ENCODE data around the gene STEAP1B. TPM values are rescaled to one million over a fixed set of nuclear protein-coding genes. Genes with fewer than 3 reads are reported as not detected.

STEAP1B gene
- polyA plus RNA-seq, 3 donors = 0.16 TPM; not detected in 2

- Histone ChIP-seq H3K4me1 (ENCODE audit: control insufficient read depth in 1 of 2, insufficient read depth in 2 of 2, low read length in 2 of 2) (no peaks in the 10 kb centered on the region), H2AFZ (ENCODE audit: insufficient read depth, low read depth, low read length, poor library complexity, severe bottlenecking) (no peak overlapping the region), H3K36me3 (replicated peaks in 1 of 2; ENCODE audit: control insufficient read depth in 1 of 2, insufficient read depth in 2 of 2, low read length in 2 of 2) (no peaks in the 10 kb centered on the region), H3K9ac (ENCODE audit: insufficient read depth, low read length, poor library complexity, severe bottlenecking) (no peak overlapping the region), H3K9me3 (replicated peaks in 1 of 2; ENCODE audit: control insufficient read depth in 1 of 2, insufficient read depth in 1 of 2, low read length in 2 of 2) (no peaks in the 10 kb centered on the region), H3K4me2 (replicated peaks; ENCODE audit: extremely low read depth, low read length, poor library complexity, severe bottlenecking) (no peak overlapping the region), H4K20me1 (ENCODE audit: insufficient read depth, low read length) (no peaks in the 10 kb centered on the region), H3K4me3 (replicated peaks in 1 of 3; ENCODE audit: low read depth in 2 of 3, low read length in 3 of 3) (no peak overlapping the region), H3K27ac (ENCODE audit: low read depth in 1 of 2, low read length in 2 of 2) (no peak overlapping the region), H3K27me3 (ENCODE audit: control insufficient read depth in 2 of 2, insufficient read depth in 2 of 2, low read length in 2 of 2) (no peaks in the 10 kb centered on the region), H3K79me2 (ENCODE audit: insufficient read depth, low read length) (no peaks in the 10 kb centered on the region)
- Mint-ChIP-seq H3K27ac (no peak overlapping the region), H3K9me3 (peaks cover 0 to 2% (median 0%) of the 10 kb centered on the region in 7 donors), H3K36me3 (no peaks in the 10 kb centered on the region), H3K4me3 (no peak overlapping the region), H3K27me3 (ENCODE audit: low read depth in 3 of 3) (peaks cover 0 to 3% (median 3%) of the 10 kb centered on the region in 3 donors), H3K4me1 (no peaks in the 10 kb centered on the region)
- no peak for DNase-seq
- WGBS (ENCODE audit: insufficient coverage) = 100% methylated on average over 2 of the region's 2 CpGs
- intact Hi-C loops (cut with micrococcal nuclease) = no loop called here
- TF ChIP-seq CTCF (IDR thresholded peaks at IDR 0.05) = no peak
Observed at GRCh38 chr7:22420973-22421635, 78.9 kb downstream of the STEAP1B start.

GRCh38 chr7:22420008-22420407 is 80.0 kb downstream of the STEAP1B start:
- Histone ChIP-seq H3K9me3 (replicated peaks in 1 of 2; ENCODE audit: control insufficient read depth in 1 of 2, insufficient read depth in 1 of 2, low read length in 2 of 2) (no peaks in the 10 kb centered on the region), H3K9ac (ENCODE audit: insufficient read depth, low read length, poor library complexity, severe bottlenecking) (no peak overlapping the region), H3K4me1 (ENCODE audit: control insufficient read depth in 1 of 2, insufficient read depth in 2 of 2, low read length in 2 of 2) (no peaks in the 10 kb centered on the region), H2AFZ (ENCODE audit: insufficient read depth, low read depth, low read length, poor library complexity, severe bottlenecking) (no peak overlapping the region), H3K4me2 (replicated peaks; ENCODE audit: extremely low read depth, low read length, poor library complexity, severe bottlenecking) (no peak overlapping the region), H3K36me3 (replicated peaks in 1 of 2; ENCODE audit: control insufficient read depth in 1 of 2, insufficient read depth in 2 of 2, low read length in 2 of 2) (no peaks in the 10 kb centered on the region), H4K20me1 (ENCODE audit: insufficient read depth, low read length) (no peaks in the 10 kb centered on the region), H3K27me3 (ENCODE audit: control insufficient read depth in 2 of 2, insufficient read depth in 2 of 2, low read length in 2 of 2) (no peaks in the 10 kb centered on the region), H3K4me3 (replicated peaks in 1 of 3; ENCODE audit: low read depth in 2 of 3, low read length in 3 of 3) (no peak overlapping the region), H3K79me2 (ENCODE audit: insufficient read depth, low read length) (no peaks in the 10 kb centered on the region), H3K27ac (ENCODE audit: low read depth in 1 of 2, low read length in 2 of 2) (no peak overlapping the region)
- no peaks in the 10 kb centered on the region for H3K4me1 Mint-ChIP-seq
- WGBS (ENCODE audit: insufficient coverage) = no CpG with 5 or more reads among the region's 2 CpGs
- H3K27ac Mint-ChIP-seq = no peak overlapping the region
- peaks cover 0 to 4% (median 3%) of the 10 kb centered on the region in 3 donors for H3K27me3 Mint-ChIP-seq (ENCODE audit: low read depth in 3 of 3)
- no peak overlapping the region for H3K4me3 Mint-ChIP-seq
- intact Hi-C loops (cut with micrococcal nuclease) = no loop called here
- H3K36me3 Mint-ChIP-seq = no peaks in the 10 kb centered on the region
- peaks cover 0 to 2% (median 0%) of the 10 kb centered on the region in 7 donors for H3K9me3 Mint-ChIP-seq
- no peak for DNase-seq
- TF ChIP-seq CTCF (IDR thresholded peaks at IDR 0.05) = no peak
